HepG2 (cell line): Measurements from ENCODE around the gene ITPR1. TPM values are rescaled to one million over a fixed set of nuclear protein-coding genes. Genes with fewer than 3 reads are reported as not detected.

Experiments used
- ATF3 ChIP-seq: sonication (generic); formaldehyde crosslinking; IDR thresholded peaks from 2 replicates; pipeline ENCODE4 v1.4.0; 2020; ENCODE audit warnings: missing genetic modification reagents
- CBFB ChIP-seq: sonication (generic); formaldehyde crosslinking; IDR thresholded peaks from 2 replicates; pipeline ENCODE4 v1.4.0; 2020; ENCODE audit warnings: missing genetic modification reagents
- HMGXB4 ChIP-seq, 2 experiments: sonication (generic) in 1 of 2; formaldehyde crosslinking in 1 of 2; IDR thresholded peaks; 2 replicates each; pipeline versions ENCODE4 v1.4.0 to v1.6.1; 2018 to 2020; ENCODE audit warnings: missing genetic modification reagents in 2 of 2, borderline replicate concordance in 1 of 2, low read depth in 1 of 2, mild to moderate bottlenecking in 1 of 2, missing biosample characterization in 1 of 2
- HNRNPLL ChIP-seq: fragments of 200-400 bp; formaldehyde crosslinking; IDR thresholded peaks from 2 replicates; pipeline ENCODE4 v1.6.1; 2017; ENCODE audit warnings: mild to moderate bottlenecking, low read depth, low read length; ENCODE audit not compliant: poor library complexity, severe bottlenecking
- RARG ChIP-seq: sonication (generic); formaldehyde crosslinking; IDR thresholded peaks from 2 replicates; pipeline ENCODE4 v1.4.0; 2020; ENCODE audit warnings: low read depth, mild to moderate bottlenecking, missing genetic modification reagents
- REL ChIP-seq: sonication (generic); formaldehyde crosslinking; conservative IDR thresholded peaks from 2 replicates; pipeline ENCODE4 v1.8.0; 2022; ENCODE audit warnings: mild to moderate bottlenecking, missing genetic modification reagents, moderate library complexity
- TEAD2 ChIP-seq: sonication (generic); formaldehyde crosslinking; IDR thresholded peaks from 2 replicates; pipeline ENCODE4 v1.9.0; 2021; ENCODE audit warnings: missing genetic modification reagents
- USF2 ChIP-seq, 2 experiments: sonication (generic) in 1 of 2; formaldehyde crosslinking in 1 of 2; IDR thresholded peaks; 2 replicates each; pipeline versions ENCODE4 v1.5.1 to v1.6.1; 2011 to 2020; ENCODE audit warnings: borderline replicate concordance in 1 of 2, low read depth in 1 of 2, low read length in 1 of 2, mild to moderate bottlenecking in 1 of 2, missing genetic modification reagents in 1 of 2, moderate library complexity in 1 of 2
- YEATS4 ChIP-seq: sonication (generic); formaldehyde crosslinking; IDR thresholded peaks from 2 replicates; pipeline ENCODE4 v1.4.0; 2020; ENCODE audit warnings: missing genetic modification reagents, borderline replicate concordance
- polyA plus RNA-seq, 8 experiments: library from polyadenylated mRNA; depleted of rRNA in 3 of 8; stranded (reverse) in 7 of 8; unstranded in 1 of 8; fragments of >200 nt; fragmentation: Illumina TruSeq in 4 of 8; extraction: Trizol in 4 of 8; gene quantifications; 2 replicates each; pipeline versions ENCODE4 v1.2.1 to v1.2.3, GENCODE V29; 2011 to 2016; ENCODE audit warnings: low read depth in 4 of 8, missing spikeins in 1 of 8, mixed read lengths in 1 of 8; ENCODE audit not compliant: insufficient read depth in 1 of 8
- total RNA-seq, 5 experiments: library from RNA; depleted of rRNA; stranded (reverse); fragments of >200 nt; fragmentation: Illumina TruSeq; extraction: Trizol; gene quantifications; 2 replicates each; pipeline ENCODE4 v1.2.3, GENCODE V29; 2016; ENCODE audit warnings: low read depth in 1 of 5
- TF ChIP-seq, protein P1 (sequence below), 2 experiments: fragments of 450-650 bp in 1 of 2; sonication (generic) in 1 of 2; formaldehyde crosslinking; IDR thresholded peaks; 2 replicates each; pipeline versions ENCODE4 v1.5.0 to v1.8.0; 2020 to 2022; ENCODE audit warnings: mild to moderate bottlenecking in 1 of 2, missing genetic modification reagents in 1 of 2
- TF ChIP-seq, protein P2 (sequence below), 2 experiments: sonication (generic) in 1 of 2; formaldehyde crosslinking in 1 of 2; IDR thresholded peaks; 2 replicates each; pipeline versions ENCODE4 v1.6.1 to v1.9.0; 2014 to 2022; ENCODE audit warnings: antibody characterized with exemption in 1 of 2, borderline replicate concordance in 1 of 2, inconsistent platforms in 1 of 2, low read depth in 1 of 2, missing genetic modification reagents in 1 of 2

Gene ITPR1
- total and polyA plus RNA-seq, 2 of the 13 experiments (the other 11 are each of a cell fraction or from before 2014, with no cell fraction given), result 10.0 to 11.4 TPM

GRCh38 chr3:4466741-4467521, 26.2 kb upstream of the ITPR1 start, which contains the start of gene SUMF1 (continued):
- TF ChIP-seq HMGXB4 (CRISPR knock-in tag; IDR thresholded peaks at IDR 0.05; ENCODE audit: borderline replicate concordance in 1 of 2, low read depth in 1 of 2), result peak; percentile 71 to 89
- TF ChIP-seq ATF3 (CRISPR knock-in tag), result 0 out of 2 replicates have a peak, but pooled peaks have one; percentile 25
- TF ChIP-seq RARG (CRISPR knock-in tag), result 0 out of 2 replicates have a peak, but pooled peaks have one; percentile 69
- peak; percentile 99 for TF ChIP-seq USF2 (IDR thresholded peaks at IDR 0.05; ENCODE audit: low read depth, low read length)
- TF ChIP-seq USF2 (CRISPR knock-in tag; IDR thresholded peaks at IDR 0.05; ENCODE audit: borderline replicate concordance), result peak; percentile 100
- TF ChIP-seq, protein P1, sequence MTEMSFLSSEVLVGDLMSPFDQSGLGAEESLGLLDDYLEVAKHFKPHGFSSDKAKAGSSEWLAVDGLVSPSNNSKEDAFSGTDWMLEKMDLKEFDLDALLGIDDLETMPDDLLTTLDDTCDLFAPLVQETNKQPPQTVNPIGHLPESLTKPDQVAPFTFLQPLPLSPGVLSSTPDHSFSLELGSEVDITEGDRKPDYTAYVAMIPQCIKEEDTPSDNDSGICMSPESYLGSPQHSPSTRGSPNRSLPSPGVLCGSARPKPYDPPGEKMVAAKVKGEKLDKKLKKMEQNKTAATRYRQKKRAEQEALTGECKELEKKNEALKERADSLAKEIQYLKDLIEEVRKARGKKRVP (CRISPR knock-in tag; IDR thresholded peaks at IDR 0.05), result no peak
- peak; percentile 57 for TF ChIP-seq HNRNPLL
- no peak; the same call in 1 of the 2 replicates for TF ChIP-seq REL (CRISPR knock-in tag)
- TF ChIP-seq, protein P2, sequence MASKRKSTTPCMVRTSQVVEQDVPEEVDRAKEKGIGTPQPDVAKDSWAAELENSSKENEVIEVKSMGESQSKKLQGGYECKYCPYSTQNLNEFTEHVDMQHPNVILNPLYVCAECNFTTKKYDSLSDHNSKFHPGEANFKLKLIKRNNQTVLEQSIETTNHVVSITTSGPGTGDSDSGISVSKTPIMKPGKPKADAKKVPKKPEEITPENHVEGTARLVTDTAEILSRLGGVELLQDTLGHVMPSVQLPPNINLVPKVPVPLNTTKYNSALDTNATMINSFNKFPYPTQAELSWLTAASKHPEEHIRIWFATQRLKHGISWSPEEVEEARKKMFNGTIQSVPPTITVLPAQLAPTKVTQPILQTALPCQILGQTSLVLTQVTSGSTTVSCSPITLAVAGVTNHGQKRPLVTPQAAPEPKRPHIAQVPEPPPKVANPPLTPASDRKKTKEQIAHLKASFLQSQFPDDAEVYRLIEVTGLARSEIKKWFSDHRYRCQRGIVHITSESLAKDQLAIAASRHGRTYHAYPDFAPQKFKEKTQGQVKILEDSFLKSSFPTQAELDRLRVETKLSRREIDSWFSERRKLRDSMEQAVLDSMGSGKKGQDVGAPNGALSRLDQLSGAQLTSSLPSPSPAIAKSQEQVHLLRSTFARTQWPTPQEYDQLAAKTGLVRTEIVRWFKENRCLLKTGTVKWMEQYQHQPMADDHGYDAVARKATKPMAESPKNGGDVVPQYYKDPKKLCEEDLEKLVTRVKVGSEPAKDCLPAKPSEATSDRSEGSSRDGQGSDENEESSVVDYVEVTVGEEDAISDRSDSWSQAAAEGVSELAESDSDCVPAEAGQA (IDR thresholded peaks at IDR 0.05; ENCODE audit: low read depth), result 0 out of 2 replicates have a peak, but pooled peaks have one; percentile 51
- TF ChIP-seq, protein P2 (CRISPR knock-in tag; IDR thresholded peaks at IDR 0.05; ENCODE audit: borderline replicate concordance), result no peak; the same call in 1 of the 2 replicates
- TF ChIP-seq YEATS4 (CRISPR knock-in tag), result peak; percentile 94
- peak; percentile 87 for TF ChIP-seq CBFB (CRISPR knock-in tag)
- no peak for TF ChIP-seq TEAD2 (CRISPR knock-in tag)
